Astrocyte of the spinal cord (primary cell): Measurements from ENCODE around the gene CDK1.

Source experiments
- DNase-seq: peaks from one replicate; pipeline ENCODE4 v3.0.0; 2011; ENCODE audit warnings: low read depth, low spot score
- H3K4me3 ChIP-seq: 2 replicates; pipeline ENCODE4 v1.5.1; 2011; ENCODE audit warnings: low read depth, mild to moderate bottlenecking, low read length, moderate library complexity
- CTCF ChIP-seq: IDR thresholded peaks from 2 replicates; pipeline ENCODE4 v1.5.1; 2012; ENCODE audit warnings: low read depth, mild to moderate bottlenecking, low read length, inconsistent platforms
- in situ Hi-C: cut with HindIII; loops from 2 replicates; pipeline ENCODE4 v1.10.0; 2017; ENCODE audit warnings: low sequenced_read_pairs

The CDK1 gene

GRCh38 chr10:60747817-60748469, 30.3 kb upstream of the CDK1 start:
- TF ChIP-seq CTCF, result no peak
- H3K4me3 ChIP-seq, result no peak overlapping the region
- in situ Hi-C loops, result no loop called here
- no peak for DNase-seq

- no peak overlapping the region for H3K4me3 ChIP-seq
- in situ Hi-C loops, result no loop called here
- no peak for TF ChIP-seq CTCF
- no peak for DNase-seq
Observed at GRCh38 chr10:60753152-60753551, 25.1 kb upstream of the CDK1 start.

GRCh38 chr10:60753817-60754216, 24.5 kb upstream of the CDK1 start:
- no peak overlapping the region for H3K4me3 ChIP-seq
- DNase-seq, result no peak
- no peak for TF ChIP-seq CTCF
- in situ Hi-C loops, result no loop called here

- TF ChIP-seq CTCF, result no peak
- no peak for DNase-seq
- no peak overlapping the region for H3K4me3 ChIP-seq
- in situ Hi-C loops, result no loop called here
Observed at GRCh38 chr10:60757420-60757895, 20.8 kb upstream of the CDK1 start.

GRCh38 chr10:60759181-60759580, 19.1 kb upstream of the CDK1 start:
- no peak for DNase-seq
- in situ Hi-C loops, result no loop called here
- no peak for TF ChIP-seq CTCF
- H3K4me3 ChIP-seq, result no peak overlapping the region

GRCh38 chr10:60760711-60761210, 17.5 kb upstream of the CDK1 start:
- in situ Hi-C loops, result no loop called here
- no peak for TF ChIP-seq CTCF
- no peak overlapping the region for H3K4me3 ChIP-seq
- no peak for DNase-seq

GRCh38 chr10:60762554-60762953, 15.7 kb upstream of the CDK1 start:
- TF ChIP-seq CTCF, result no peak
- in situ Hi-C loops, result no loop called here
- no peak for DNase-seq
- no peak overlapping the region for H3K4me3 ChIP-seq
